GM12878 (cell line): ENCODE results near the gene ERMARD.

Experiments
- CBX5 ChIP-seq: sonication (generic); IDR thresholded peaks from 2 replicates; pipeline ENCODE4 v1.6.1; 2016; ENCODE audit warnings: low read depth, moderate library complexity, mild to moderate bottlenecking, inconsistent platforms
- CREB1 ChIP-seq: IDR thresholded peaks from 2 replicates; pipeline ENCODE4 v1.6.1; 2012; ENCODE audit warnings: low read depth, mild to moderate bottlenecking, inconsistent platforms
- CTCF ChIP-seq, 3 experiments: IDR thresholded peaks in 2 of 3; conservative IDR thresholded peaks in 1 of 3; 2 replicates each; pipeline ENCODE4 v1.5.1; 2011; ENCODE audit warnings: low read depth in 3 of 3, low read length in 3 of 3, mild to moderate bottlenecking in 3 of 3, control low read depth in 2 of 3, moderate library complexity in 2 of 3, inconsistent platforms in 1 of 3, mixed read lengths in 1 of 3; ENCODE audit not compliant: control insufficient read depth in 2 of 3, insufficient read depth in 1 of 3; ENCODE audit errors: extremely low read depth in 1 of 3
- EP300 ChIP-seq, 2 experiments: fragments of 150-350 bp in 1 of 2; IDR thresholded peaks; 2 replicates each; pipeline ENCODE4 v1.6.1; 2011 to 2012; ENCODE audit warnings: low read depth in 2 of 2, low read length in 2 of 2, borderline replicate concordance in 1 of 2, improper control_type of control experiment in 1 of 2, inconsistent platforms in 1 of 2; ENCODE audit not compliant: control insufficient read depth in 1 of 2
- JUND ChIP-seq: IDR thresholded peaks from 2 replicates; pipeline ENCODE4 v1.6.1; 2012; ENCODE audit warnings: low read depth, mild to moderate bottlenecking, low read length, improper control_type of control experiment, moderate library complexity
- RFX5 ChIP-seq: IDR thresholded peaks from 2 replicates; pipeline ENCODE4 v1.6.1; 2011; ENCODE audit warnings: low read depth, low read length, improper control_type of control experiment
- TAF1 ChIP-seq: IDR thresholded peaks from 2 replicates; pipeline ENCODE4 v1.6.1; 2011; ENCODE audit warnings: mild to moderate bottlenecking, low read depth, low read length, borderline replicate concordance
- USF2 ChIP-seq: IDR thresholded peaks from 2 replicates; pipeline ENCODE4 v1.6.1; 2011; ENCODE audit warnings: low read depth, low read length, improper control_type of control experiment, borderline replicate concordance
- ZNF24 ChIP-seq: fragments of 450-650 bp; IDR thresholded peaks from 2 replicates; pipeline ENCODE4 v1.6.1; 2017; ENCODE audit warnings: antibody characterized with exemption, mild to moderate bottlenecking
- ZSCAN29 ChIP-seq: fragments of 450-650 bp; IDR thresholded peaks from 2 replicates; pipeline ENCODE4 v1.6.1; 2017; ENCODE audit warnings: mild to moderate bottlenecking, moderate library complexity

DNA sequence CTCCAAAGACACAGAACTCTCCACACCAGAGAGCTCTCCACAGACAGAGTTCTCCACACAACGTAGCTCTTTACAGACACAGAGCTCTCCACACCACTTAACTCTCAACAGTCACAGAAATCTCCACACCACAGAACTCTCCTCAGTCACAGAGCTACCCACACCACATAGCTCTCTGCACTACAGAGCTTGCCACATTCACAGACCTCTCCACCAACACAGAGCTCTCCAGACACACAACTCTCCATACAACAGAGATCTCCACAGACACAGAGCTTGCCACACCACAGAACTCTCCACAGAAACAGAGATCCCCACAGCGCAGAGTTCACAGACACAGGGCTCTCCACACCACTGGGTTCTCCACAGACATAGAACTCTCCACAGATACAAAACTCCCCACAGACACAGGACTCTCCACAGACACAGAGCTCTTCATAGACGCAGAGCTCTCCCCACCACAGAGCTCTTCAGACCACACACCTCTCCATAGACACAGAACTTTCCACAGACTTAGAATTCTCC lies 52.5 kb downstream of the ERMARD start:
- TF ChIP-seq CREB1 (no peak), RFX5 (no peak), USF2 (no peak), CTCF (IDR thresholded peaks at IDR 0.05 in 2 of 3, conservative IDR thresholded peaks at IDR 0.05 in 1 of 3; ENCODE audit: control insufficient read depth in 2 of 3, extremely low read depth in 1 of 3, insufficient read depth in 1 of 3, low read depth in 3 of 3, low read length in 3 of 3) (no peak), CBX5 (no peak), ZSCAN29 (no peak), EP300 (IDR thresholded peaks at IDR 0.05; ENCODE audit: borderline replicate concordance in 1 of 2, control insufficient read depth in 1 of 2, low read depth in 2 of 2, low read length in 2 of 2) (no peak), TAF1 (no peak), ZNF24 (no peak), JUND (no peak)
